ENCODE data around the gene P4HTM.
"Not testable (repeated sequence)": the region's sequence is repeated elsewhere in the genome, so short reads cannot be mapped to it uniquely, and the experiment has no call there.

The P4HTM gene

DNA sequence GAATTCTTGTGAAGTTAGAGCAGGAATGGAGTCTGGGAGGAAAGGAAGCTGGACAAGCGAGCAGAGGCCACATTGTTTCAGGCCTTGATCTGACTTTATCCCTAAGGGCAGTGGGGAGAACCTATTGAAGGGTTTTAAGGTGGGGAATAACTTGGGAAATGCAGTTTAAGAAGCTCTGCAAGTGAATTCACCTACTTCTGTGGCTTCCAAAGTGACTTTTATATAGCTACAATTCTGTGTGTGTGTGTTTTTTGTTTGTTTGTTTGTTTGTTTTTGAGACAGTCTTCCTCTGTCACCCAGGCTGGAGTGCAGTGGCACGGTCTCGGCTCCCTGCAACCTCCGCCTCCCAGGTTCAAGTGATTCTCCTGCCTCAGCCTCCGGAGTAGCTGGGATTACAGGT lies 18.6 kb downstream of the P4HTM start:
- DNase-seq (ENCODE audit: low read depth): not testable (repeated sequence)

DNA sequence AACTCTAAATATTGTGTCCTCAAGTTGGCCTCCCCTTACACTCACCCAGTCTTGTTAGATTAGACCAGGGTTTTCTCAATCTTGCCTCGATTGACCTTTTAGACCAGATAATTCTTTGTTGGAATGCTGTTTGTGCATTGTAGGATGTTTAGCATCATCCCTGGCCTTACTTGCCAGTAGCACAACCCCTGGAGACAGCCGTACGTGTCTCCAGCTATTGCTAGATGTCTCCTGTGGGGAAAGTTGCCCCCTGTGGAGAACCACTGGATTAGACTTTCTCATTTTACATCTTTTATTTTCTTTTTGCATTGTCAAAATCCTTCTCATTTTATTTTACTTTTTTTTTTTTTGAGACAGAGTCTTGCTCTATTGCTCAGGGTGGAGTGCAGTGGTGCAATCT lies 19.4 kb downstream of the P4HTM start:
- DNase-seq (ENCODE audit: low read depth): no peak

DNA sequence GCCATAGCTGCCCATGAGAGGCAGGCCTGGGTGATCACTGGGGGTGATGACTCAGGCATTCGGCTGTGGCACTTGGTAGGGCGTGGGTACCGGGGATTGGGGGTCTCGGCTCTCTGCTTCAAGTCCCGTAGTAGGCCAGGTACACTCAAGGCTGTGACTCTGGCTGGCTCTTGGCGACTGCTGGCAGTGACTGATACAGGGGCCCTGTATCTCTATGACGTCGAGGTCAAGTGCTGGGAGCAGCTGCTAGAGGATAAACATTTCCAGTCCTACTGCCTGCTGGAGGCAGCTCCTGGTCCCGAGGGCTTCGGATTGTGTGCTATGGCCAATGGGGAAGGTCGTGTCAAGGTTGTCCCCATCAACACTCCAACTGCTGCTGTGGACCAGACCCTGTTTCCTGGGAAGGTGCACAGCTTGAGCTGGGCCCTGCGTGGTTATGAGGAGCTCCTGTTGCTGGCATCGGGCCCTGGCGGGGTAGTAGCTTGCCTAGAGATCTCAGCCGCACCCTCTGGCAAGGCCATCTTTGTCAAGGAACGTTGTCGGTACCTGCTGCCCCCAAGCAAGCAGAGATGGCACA lies 22.5 kb downstream of the P4HTM start:
- DNase-seq (ENCODE audit: low read depth): no peak

DNA sequence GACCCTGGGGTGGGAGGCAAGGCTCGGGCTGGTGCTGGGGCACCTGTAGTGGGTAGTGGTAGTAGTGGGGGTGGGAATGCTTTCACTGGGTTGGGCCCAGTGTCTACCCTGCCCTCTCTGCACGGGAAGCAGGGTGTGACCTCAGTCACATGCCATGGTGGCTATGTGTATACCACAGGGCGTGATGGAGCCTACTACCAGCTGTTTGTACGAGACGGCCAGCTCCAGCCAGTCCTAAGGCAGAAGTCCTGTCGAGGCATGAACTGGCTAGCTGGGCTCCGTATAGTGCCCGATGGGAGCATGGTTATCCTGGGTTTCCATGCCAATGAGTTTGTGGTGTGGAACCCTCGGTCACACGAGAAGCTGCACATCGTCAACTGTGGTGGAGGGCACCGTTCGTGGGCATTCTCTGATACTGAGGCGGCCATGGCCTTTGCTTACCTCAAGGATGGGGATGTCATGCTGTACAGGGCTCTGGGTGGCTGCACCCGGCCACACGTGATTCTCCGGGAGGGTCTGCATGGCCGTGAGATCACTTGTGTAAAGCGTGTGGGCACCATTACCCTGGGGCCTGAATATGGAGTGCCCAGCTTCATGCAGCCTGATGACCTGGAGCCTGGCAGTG lies 23.2 kb downstream of the P4HTM start:
- DNase-seq (ENCODE audit: low read depth): no peak

DNA sequence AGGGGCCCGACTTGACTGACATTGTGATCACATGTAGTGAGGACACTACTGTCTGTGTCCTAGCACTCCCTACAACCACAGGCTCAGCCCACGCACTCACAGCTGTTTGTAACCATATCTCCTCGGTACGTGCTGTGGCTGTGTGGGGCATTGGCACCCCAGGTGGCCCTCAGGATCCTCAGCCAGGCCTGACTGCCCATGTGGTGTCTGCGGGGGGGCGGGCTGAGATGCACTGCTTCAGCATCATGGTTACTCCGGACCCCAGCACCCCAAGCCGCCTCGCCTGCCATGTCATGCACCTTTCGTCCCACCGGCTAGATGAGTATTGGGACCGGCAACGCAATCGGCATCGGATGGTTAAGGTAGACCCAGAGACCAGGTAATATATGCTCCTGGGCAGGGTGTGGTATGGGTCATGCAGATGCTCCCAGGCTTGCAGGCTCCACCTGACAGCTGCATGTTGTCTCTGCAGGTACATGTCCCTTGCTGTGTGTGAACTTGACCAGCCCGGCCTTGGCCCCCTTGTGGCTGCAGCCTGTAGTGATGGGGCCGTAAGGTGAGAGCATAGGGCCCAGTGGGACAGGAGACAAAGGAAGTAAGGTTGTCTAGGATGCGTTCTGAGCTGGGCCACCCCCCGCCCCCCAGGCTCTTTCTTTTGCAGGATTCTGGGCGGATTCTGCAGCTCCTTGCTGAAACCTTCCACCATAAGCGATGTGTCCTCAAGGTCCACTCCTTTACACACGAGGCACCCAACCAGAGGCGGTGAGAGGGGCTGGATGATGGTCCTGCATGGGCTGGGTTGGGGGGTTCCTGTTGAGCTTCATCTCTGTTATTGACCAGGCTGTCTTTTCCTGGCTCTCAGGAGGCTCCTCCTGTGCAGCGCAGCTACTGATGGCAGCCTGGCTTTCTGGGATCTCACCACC lies 24.0 kb downstream of the P4HTM start:
- no peak for DNase-seq (ENCODE audit: low read depth)

DNA sequence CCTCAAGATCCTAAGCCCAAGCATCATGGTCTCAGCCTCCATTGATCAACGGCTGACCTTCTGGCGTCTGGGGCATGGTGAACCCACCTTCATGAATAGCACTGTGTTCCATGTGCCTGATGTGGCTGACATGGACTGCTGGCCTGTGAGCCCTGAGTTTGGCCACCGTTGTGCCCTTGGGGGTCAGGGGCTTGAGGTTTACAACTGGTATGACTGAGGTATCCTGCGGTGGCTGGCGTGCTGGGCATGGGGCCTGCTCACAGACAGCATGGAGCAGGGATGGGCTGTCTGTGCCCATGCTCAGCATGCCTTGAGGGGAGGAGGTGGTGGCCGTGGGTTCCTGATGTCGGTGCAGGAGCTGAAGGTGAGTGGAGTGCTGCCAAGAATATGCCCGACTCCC lies 25.0 kb downstream of the P4HTM start:
- no peak for DNase-seq (ENCODE audit: low read depth)

DNA sequence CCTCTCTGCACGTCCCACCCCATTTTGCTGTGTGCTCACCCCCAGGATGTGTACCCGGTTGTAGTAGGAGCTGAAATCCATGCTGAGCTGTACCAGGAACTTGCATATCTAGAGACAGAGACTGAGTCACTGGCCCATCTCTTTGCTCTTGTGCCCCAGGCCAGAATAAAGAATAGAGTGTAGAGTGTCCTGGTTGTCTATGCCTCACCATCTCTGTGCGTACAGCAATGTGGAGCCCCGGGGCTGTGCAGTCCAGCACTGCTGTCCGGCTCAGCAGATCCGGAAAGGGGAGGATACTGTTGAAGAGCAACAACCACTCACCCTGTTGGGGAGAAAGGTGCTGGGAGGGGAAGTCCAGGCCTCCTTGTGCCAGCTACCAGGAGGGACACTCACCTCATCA lies 25.7 kb downstream of the P4HTM start:
- DNase-seq (ENCODE audit: low read depth): no peak

DNA sequence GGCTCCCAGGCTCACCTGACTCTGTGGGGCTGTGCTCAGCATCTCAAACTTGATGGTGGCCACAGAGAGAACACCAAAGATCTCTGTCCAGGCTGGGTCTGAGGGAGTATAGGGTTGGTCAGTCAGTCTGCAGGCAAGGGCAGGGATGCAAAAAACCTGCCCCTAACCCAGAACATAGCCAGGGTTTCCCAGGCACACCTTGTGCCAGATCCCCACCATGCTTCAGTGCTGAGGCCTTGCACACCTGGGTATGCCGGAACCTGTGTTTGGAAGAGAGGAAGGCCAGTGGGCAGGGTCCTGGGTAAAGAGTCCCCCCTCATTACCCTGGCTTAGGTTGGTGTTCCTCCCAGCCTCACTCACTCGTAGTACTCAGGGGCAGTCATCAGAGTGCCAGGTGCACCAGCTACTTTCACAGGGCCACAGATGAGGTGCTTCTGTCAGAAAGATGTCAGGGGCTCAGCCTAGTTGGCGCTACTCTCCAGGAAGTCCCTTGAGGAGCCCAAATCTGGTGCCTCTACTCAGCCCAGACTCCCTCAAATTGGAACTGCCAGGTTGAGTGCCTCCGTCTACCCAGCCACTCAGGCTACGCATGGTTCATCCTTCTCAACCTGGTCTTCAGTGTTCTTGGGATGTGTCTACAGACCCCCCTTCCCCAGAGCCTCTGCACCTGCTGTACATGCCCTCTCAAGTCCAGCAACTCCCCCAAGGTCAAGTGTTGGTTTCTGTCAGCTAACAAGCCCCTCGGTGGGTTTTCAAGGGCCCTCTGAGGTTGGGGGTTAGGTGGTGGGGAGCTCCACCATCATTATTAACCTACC lies 26.6 kb downstream of the P4HTM start:
- DNase-seq (ENCODE audit: low read depth): no peak

DNA sequence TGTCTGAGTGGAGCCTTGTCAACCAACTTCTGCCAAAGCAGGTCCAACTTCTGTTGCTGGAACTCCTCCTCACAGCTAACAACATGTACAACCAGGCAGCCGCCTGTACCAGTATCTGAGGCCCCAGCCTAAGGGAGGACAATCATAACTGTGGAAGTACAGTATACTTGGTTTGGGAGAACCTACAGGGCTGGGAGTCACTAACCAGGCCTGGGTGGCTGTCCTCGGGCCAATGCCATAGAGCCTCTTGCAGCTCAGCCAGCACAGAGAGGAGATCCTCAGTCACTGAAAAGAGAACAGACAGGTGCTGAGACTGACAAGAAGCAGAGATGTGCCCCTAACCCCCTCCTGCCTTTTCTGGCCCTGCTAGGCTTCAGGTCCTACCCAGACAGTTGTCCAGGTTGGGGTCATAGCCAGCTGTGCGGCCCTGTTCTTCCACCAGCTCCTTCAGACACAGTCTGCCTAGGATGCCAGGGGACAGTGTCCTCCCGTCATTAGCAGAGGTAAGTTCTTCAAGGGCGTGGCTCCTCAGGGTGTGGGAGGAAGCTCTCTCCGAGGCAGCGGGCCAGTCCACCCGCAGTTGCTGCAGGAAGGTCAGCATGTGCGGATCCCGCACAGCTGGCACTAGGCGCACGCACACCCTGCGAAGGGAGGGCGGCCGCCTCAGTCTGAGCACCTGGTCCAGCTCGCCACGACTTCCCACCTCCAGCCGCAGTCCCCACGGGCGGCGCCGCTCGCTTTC lies 27.4 kb downstream of the P4HTM start:
- no peak for DNase-seq (ENCODE audit: low read depth)

DNA sequence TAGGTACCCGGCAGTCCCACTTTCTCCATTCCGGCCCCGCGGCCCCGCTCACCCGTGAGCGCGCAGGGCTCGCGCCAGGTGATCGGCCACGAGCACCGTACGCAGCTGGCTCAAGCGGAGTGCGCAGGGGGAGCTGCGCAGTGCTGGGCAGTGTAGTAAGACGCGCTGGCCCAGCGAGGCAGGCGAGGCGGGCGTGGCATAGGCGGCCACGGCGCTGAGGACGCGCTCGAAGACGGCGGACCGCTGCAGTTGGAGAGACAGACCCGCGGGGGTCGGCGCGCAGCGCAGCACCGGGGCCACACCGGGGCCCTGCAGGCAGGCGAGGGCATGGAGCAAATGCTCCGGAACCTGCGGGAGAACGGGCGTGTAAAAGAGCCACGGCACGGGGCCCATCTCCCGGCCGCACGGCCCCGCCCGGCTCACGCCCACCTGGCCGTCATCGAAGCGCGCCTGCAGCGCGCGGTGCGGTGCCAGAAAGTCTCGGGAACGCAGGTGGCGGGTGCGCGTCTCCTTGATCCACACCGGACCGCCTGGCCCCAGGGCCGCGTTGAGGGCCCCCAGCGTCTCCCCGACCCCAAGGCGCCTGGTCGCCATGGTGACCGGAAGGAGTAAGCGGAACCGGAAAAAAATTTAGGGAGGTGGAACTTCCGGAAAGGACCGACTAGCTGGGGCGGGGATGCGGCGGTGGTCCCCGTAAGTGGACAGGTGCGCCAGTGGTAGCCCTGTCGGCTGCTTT lies 28.1 kb downstream of the P4HTM start, which contains the start of gene DALRD3:
Gene DALRD3 (minus strand): TSS at position 610 of the 736 bp plus-strand sequence. CDS start 16 bp downstream, at position 594.
- no peak for DNase-seq (ENCODE audit: low read depth)

DNA sequence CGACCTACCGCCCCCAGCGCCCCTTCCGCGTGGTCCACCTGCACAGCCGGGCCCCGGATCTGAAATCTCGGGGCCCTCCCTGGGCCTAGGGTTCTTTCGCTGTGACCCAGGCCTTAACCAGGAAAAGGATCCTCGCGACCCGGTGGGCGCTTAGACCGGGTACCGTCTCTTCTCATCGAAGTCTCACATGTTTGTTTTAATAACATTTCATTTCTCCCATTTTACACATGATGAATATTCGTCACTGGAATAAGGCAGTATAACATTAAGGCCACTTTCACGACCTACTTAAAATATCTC lies 28.6 kb downstream of the P4HTM start:
- no peak for DNase-seq (ENCODE audit: low read depth)

DNA sequence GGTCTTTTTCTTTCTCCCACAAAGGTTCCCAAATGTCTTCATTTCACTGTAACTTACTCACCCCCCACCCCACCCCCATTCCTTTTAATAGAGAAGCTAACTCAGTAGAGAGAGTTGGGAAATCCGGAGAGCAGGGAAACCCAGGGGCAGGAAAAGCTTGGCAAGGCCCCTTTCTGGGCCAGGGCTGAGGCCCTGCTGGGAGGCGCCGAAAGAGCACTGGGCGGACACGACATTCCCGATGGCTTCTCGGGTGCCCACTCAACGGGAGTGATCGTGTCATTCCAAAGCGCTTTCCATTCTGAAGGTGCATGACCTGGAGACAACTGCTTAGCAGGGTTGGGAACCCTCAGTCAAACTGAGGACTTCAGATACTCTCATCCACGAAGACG lies 29.9 kb downstream of the P4HTM start:
- DNase-seq (ENCODE audit: low read depth): no peak

DNA sequence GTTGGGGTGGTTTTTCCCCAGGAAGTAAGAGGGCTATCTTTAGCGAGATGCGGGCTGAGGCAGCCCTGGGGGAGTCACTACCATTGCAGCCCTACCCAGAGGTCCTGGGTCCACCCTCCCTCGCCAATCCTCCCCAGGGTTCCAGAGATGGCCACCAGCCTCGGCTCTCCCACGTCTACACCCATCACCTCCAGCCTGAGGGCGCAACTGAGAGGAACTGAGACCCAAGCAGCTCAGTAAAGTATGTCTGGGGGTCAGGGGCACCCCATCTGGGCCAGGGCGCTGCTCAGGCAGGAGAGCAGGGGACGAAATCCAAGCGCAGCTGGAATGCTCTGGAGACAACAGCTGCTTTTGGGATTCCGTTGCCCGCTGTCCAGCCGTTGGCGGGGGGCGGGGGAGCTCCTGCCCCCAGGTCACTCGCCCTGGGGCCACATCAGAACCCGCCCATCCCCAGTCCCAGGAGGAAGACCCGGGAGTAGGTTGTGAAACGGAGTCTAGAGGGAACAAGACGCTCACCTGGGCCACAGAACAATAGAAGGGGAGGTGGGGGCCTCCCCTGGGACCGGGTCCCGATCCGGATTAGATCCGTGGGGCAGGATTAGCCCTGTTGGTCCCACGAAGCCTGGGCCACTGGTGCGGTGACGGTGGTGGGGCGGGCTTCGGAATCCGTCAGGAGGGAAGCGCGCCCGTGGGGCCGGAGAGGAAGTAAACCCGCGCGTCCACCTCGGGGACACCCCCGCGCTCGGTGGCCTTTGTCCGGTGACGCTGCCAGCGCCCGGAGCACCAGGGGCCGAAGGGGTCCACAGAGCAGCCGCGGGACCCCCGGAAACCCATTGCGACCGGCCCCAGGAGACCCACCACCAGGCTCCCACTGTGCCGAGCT lies 30.5 kb downstream of the P4HTM start:
- DNase-seq (ENCODE audit: low read depth): no peak

DNA sequence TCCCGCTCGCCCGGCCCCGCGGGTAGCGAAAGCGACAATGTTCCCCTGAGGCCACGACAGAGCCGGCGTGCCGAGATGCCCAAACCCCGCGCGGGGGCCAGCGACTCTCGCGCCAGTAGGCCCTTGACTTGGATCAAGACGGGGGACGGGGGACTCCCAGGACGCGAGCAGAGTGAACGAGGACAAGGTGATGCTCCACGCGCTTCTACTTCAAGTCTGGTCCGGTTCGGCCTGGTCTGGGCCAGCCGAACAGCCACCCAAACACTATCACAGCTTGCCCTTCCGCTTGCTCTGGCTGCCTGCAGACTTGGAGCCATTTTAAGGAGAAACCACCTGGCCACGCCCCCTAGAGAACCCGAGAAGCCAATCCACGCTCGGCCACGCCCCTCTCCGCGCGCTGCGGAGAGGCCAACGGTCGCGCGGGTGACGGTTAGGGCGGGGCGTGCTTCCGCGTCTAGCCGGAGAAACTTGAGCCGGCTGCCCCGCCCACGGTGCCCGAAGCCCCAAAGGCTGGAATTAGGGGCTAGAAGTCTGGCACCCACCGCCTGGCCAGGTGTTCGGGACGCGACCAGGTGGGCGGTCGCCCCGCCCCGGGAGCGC lies 31.3 kb downstream of the P4HTM start:
- peak; percentile 85 for DNase-seq (ENCODE audit: low read depth)

DNA sequence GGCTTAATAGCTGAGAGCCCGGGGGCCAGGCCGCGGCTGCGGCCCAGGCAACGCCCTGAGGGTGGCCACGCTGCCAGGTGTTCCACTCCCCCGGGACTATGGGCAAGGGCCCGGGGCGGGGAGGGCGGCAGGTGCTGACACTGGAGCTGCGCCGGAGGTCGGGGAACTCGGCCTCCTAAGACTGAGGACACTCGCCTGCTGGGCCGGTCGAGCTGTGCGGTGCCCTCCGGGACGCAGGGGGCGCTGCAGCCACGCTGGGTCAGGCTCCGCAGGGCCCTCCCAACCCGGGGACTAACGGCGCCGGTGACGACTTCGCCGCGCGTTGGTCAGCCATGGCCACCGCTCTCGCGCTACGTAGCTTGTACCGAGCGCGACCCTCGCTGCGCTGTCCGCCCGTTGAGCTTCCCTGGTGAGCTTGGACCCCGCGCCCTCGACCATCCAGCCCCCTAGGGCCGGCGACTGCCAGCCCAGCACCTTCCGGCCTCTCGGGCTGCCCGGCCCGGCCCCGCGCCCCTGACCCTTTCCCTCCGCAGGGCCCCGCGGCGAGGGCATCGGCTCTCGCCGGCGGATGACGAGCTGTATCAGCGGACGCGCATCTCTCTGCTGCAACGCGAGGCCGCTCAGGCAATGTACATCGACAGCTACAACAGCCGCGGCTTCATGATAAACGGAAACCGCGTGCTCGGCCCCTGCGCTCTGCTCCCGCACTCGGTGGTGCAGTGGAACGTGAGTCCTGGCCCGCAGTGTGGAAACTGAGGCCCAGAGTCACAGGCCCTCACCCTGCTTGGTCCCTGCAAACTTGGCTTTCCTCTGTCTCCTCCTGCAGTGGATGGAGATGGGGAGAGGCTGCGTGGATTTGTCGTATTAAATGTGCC lies 32.0 kb downstream of the P4HTM start, which contains the start of gene NDUFAF3:
Gene NDUFAF3 (plus strand): TSS at position 309 of the 875 bp plus-strand sequence. CDS start 24 bp downstream, at position 333.
- DNase-seq (ENCODE audit: low read depth): peak; percentile 71

DNA sequence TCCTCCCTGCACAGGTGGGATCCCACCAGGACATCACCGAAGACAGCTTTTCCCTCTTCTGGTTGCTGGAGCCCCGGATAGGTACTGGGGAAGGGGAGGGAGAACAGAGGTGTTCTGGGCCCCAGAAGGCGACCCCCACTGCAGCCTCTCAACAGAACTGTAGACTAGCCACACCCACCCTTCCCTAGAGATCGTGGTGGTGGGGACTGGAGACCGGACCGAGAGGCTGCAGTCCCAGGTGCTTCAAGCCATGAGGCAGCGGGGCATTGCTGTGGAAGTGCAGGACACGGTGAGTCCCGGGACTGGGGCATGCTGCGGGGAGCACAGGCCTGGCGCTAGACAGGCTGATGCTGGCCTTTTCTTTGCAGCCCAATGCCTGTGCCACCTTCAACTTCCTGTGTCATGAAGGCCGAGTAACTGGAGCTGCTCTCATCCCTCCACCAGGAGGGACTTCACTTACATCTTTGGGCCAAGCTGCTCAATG lies 32.7 kb downstream of the P4HTM start:
- DNase-seq (ENCODE audit: low read depth): no peak

DNA sequence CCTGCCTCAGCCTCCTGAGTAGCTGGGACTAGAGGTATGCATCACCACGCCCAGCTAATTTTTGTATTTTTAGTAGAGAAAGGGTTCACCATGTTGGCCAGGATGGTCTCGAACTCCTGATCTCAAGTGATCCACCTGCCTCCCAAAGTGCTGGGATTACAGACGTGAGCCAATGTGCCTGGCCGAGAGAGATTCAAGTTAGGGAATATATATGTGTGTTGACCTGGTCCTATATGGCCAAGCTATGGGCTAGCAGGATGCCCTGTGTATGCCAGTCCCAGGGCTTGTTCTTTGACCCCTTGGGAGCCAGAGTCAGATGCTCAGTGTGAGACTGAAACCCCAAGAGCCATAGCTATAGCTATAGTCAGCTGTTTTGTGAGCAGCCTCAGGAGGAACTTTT lies 33.7 kb downstream of the P4HTM start:
- no peak for DNase-seq (ENCODE audit: low read depth)

DNA sequence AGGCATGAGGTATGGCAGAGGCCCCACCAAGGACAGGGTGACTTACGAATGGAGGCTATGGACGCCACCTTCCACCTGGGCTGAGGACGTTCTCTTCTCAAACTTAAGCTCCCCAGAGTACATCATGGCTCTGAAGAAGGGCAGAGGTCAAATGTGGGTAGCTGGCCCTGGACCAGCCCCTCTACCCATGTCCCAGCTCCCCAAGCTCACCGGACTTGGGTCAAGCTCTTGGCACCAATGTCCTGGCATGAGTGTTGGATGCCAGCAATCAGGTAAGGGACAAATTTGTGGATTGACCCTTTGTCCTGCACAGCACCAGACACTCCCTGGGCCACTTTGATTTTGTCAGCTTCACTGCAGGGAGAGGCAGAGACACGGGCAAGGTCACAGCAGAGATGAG lies 34.4 kb downstream of the P4HTM start:
- DNase-seq (ENCODE audit: low read depth): no peak
